GM18519 (cell line): ENCODE data around the gene TUBA4B.
"Not testable (repeated sequence)": the region's sequence is repeated elsewhere in the genome, so short reads cannot be mapped to it uniquely, and the experiment has no call there.

Experiments
- ATAC-seq: cut with Tn5 transposase; IDR thresholded peaks from one replicate; pipeline ENCODE4 v1.9.1; 2021; ENCODE audit warnings: mild to moderate bottlenecking, moderate library complexity; ENCODE audit not compliant: unreplicated experiment, low FRiP score

The TUBA4B gene

DNA sequence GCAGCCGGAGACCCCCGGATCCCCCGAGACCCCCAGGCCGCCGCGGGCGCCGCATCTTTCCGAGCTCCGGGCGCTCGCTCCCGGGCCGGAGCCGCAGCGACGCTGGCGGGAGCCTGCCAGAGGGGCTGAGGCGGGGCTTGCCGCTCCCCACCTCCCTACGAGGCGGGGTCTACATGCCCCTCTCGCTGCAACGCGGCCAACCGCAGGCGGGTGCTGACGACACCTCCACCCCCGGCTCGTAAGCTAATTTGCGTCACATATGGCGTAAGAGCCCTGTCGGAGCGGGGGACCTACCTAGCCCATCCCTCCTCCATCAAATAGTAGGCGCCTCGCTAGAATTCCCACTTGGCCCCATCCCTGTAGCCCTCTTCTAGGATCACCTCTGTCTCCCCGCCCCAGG is 56.2 kb downstream of the TUBA4B start, which contains the start of gene PTPRN:
PTPRN (minus strand) TSS at position 124 of the 400 bp plus-strand sequence; CDS start at position 55, 69 bp downstream.
- no peak for ATAC-seq

DNA sequence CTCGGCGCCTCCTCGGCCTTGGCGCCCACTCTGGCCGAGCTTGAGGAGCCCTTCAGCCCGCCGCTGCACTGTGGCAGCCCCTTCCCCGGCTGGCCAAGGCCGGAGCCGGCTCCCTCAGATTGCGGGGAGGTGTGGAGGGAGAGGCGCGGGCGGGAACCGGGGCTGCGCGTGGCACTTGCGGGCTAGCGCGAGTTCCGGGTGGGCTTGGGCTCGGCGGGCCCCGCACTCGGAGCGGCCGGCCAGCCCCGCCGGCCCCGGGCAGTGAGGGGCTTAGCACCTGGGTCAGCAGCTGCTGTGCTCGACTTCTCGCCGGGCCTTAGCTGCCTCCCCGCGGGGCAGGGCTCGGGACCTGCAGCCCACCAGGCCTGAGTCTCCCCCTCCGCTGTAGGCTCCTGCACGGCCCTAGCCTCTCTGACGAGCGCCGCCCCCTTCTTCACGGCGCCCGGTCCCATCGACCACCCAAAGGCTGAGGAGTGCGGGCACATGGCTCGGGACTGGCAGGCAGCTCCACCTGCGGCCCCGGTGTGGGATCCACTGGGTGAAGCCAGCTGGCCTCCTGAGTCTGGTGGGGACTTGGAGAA is 59.7 kb downstream of the TUBA4B start:
- not testable (repeated sequence) for ATAC-seq

DNA sequence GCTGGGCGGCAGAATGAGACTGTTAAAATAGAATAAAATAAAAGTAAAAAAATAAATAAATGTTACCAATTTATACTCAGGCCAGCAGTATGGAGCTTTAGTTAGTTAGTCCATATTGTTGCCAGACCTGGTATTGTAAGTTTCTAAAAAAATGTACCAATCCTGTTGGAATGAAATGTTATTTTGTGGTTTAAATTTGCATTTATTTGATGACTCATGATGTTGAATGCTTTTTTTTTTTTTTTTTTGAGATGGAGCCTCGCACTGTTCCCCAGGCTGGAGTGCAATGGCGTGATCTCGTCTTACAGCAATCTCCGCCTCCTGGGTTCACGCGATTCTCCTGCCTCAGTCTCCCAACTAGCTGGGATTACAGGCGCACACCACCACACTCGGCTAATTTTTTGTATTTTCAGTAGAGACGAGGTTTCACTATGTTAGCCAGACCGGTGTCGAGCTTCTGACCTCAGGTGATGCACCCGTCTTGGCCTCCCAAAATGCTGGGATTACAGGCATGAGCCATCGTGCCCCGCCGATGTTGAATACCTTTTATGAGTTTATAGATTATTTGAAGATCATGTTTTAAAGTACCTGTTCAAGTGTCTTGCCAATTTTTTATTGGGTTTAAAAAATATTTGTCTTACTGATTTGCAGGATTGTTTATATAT is 61.9 kb downstream of the TUBA4B start:
- ATAC-seq, result no peak
